Kidney (tissue), 14 donors: Measurements from ENCODE around the gene PPAT. TPM values are rescaled to one million over a fixed set of nuclear protein-coding genes. Genes with fewer than 3 reads are reported as not detected.

Experiments
- DNase-seq, 5 donors: peaks; one replicate each; pipeline ENCODE4 v3.0.0-alpha.2; 2013 to 2020
- FAIRE-seq: peaks from 2 replicates; lab custom pipeline; 2012; peaks lifted over from hg19 to GRCh38; lab: Jason Lieb, UNC
- H3K27ac ChIP-seq, 2 donors: one replicate each; pipeline ENCODE4 v1.7.0; 2013; ENCODE audit warnings: low read depth in 2 of 2, low read length in 2 of 2, inconsistent platforms in 1 of 2
- H3K27me3 ChIP-seq: one replicate; pipeline ENCODE4 v1.7.1; 2013; ENCODE audit warnings: low read length, inconsistent platforms; ENCODE audit not compliant: control insufficient read depth, insufficient read depth
- H3K36me3 ChIP-seq, 3 donors: one replicate each; pipeline versions ENCODE4 v1.7.0 to v1.7.1; 2013; ENCODE audit warnings: low read length in 3 of 3, control low read depth in 1 of 3, inconsistent platforms in 1 of 3; ENCODE audit not compliant: insufficient read depth in 3 of 3, control insufficient read depth in 2 of 3
- H3K4me1 ChIP-seq, 3 donors: one replicate each; pipeline versions ENCODE4 v1.7.0 to v1.7.1; 2013; ENCODE audit warnings: low read length in 3 of 3, inconsistent platforms in 1 of 3, low read depth in 1 of 3; ENCODE audit not compliant: control insufficient read depth in 2 of 3, insufficient read depth in 2 of 3
- H3K4me3 ChIP-seq, 3 donors: one replicate each; pipeline versions ENCODE4 v1.7.0 to v1.8.1; 2013; ENCODE audit warnings: low read length in 3 of 3, control low read depth in 1 of 3, inconsistent platforms in 1 of 3
- H3K9ac ChIP-seq, 3 donors: one replicate each; pipeline versions ENCODE4 v1.7.0 to v1.7.1; 2013; ENCODE audit warnings: low read length in 3 of 3, control low read depth in 1 of 3, inconsistent platforms in 1 of 3
- H3K9me3 ChIP-seq, 3 donors: one replicate each; pipeline versions ENCODE4 v1.7.0 to v1.7.1; 2013; ENCODE audit warnings: low read length in 3 of 3, control low read depth in 1 of 3, inconsistent platforms in 1 of 3; ENCODE audit not compliant: control insufficient read depth in 2 of 3, insufficient read depth in 1 of 3
- CTCF ChIP-seq: IDR thresholded peaks from 3 replicates; pipeline ENCODE4 v1.5.1; 2012; ENCODE audit warnings: mild to moderate bottlenecking, moderate library complexity, borderline replicate concordance; ENCODE audit not compliant: insufficient read depth; ENCODE audit errors: extremely low read depth
- intact Hi-C: fragments of 100-400 bp; cut with DNase I; formaldehyde crosslinking; loops from one replicate; pipeline ENCODE4 v1.11.1; 2022
- polyA plus RNA-seq: library from polyadenylated mRNA; stranded (reverse); fragments of 350-450 nt; fragmentation: Illumina TruSeq; extraction: RNeasy Lipid Tissue Mini Kit (QIAGEN cat#74804); gene quantifications from one replicate; pipeline ENCODE4 v1.2.3, GENCODE V29; 2014; ENCODE audit warnings: low read depth, low replicate concordance; ENCODE audit not compliant: insufficient read depth
- total RNA-seq: library from RNA; stranded (reverse); fragmentation: NEBNext Ultra II Directional; extraction: Animal tissue kit (Norgen Biotek cat#: 25700); gene quantifications from one replicate; pipeline ENCODE4 v1.2.1, GENCODE V29; 2021
- donor health status: control.
- donor health status: control.
- donor health status: control.
- donor health status: control.
- donor health status: control.
- donor health status: DM: yes; HTN: yes; CAD: no.
- donor health status: Normal renal cell carcinoma (clear cell type).

The PPAT gene
- total and polyA plus RNA-seq, 2 donors from 2014 or later = 3.6 to 11.2 TPM

- H3K36me3 ChIP-seq = peaks cover 0 to 4% (median 2%) of the 10 kb centered on the region in 3 donors
- intact Hi-C loops = no loop called here
- no peak for FAIRE-seq
These were observed 12.9 kb upstream of the PPAT start for GRCh38 chr4:56448301-56448700.

GRCh38 chr4:56445699-56446098 lies 10.3 kb upstream of the PPAT start:
- no peaks in the 10 kb centered on the region for H3K27me3 ChIP-seq
- H3K9ac ChIP-seq = no peak overlapping the region
- no peak overlapping the region for H3K27ac ChIP-seq
- no peak for DNase-seq
- H3K9me3 ChIP-seq = no peaks in the 10 kb centered on the region
- H3K4me1 ChIP-seq = no peaks in the 10 kb centered on the region
- no peak overlapping the region for H3K4me3 ChIP-seq
- FAIRE-seq = no peak
- peaks cover 0 to 3% (median 2%) of the 10 kb centered on the region in 3 donors for H3K36me3 ChIP-seq
- no peak for TF ChIP-seq CTCF
- intact Hi-C loops = no loop called here

More at GRCh38 chr4:56448301-56448700, 12.9 kb upstream of the PPAT start:
- no peak overlapping the region for H3K4me3 ChIP-seq
- no peaks in the 10 kb centered on the region for H3K4me1 ChIP-seq
- no peak overlapping the region for H3K27ac ChIP-seq
- no peaks in the 10 kb centered on the region for H3K27me3 ChIP-seq
- TF ChIP-seq CTCF = no peak
- no peak overlapping the region for H3K9ac ChIP-seq
- H3K9me3 ChIP-seq = no peaks in the 10 kb centered on the region
- no peak for DNase-seq

- TF ChIP-seq CTCF = no peak
- intact Hi-C loops = no loop called here
- H3K9ac ChIP-seq = no peak overlapping the region
- H3K9me3 ChIP-seq = no peaks in the 10 kb centered on the region
- no peaks in the 10 kb centered on the region for H3K27me3 ChIP-seq
- peaks cover 0 to 3% (median 0%) of the 10 kb centered on the region in 3 donors for H3K36me3 ChIP-seq
- no peak overlapping the region for H3K27ac ChIP-seq
- H3K4me1 ChIP-seq = peaks cover 0 to 1% (median 0%) of the 10 kb centered on the region in 3 donors
- no peak overlapping the region for H3K4me3 ChIP-seq
- no peak for DNase-seq
- no peak for FAIRE-seq
These were observed 9.3 kb upstream of the PPAT start for GRCh38 chr4:56444719-56445118.

- no peaks in the 10 kb centered on the region for H3K36me3 ChIP-seq
- H3K4me1 ChIP-seq = peaks cover 0 to 2% (median 0%) of the 10 kb centered on the region in 3 donors
- H3K4me3 ChIP-seq = no peak overlapping the region
- H3K27me3 ChIP-seq = no peaks in the 10 kb centered on the region
- no peak overlapping the region for H3K9ac ChIP-seq
- no peak for FAIRE-seq
- intact Hi-C loops = no loop called here
- no peak overlapping the region for H3K27ac ChIP-seq
- DNase-seq = no peak
- no peak for TF ChIP-seq CTCF
- no peaks in the 10 kb centered on the region for H3K9me3 ChIP-seq
These were observed 5.6 kb upstream of the PPAT start for GRCh38 chr4:56440983-56441382.
